ENCODE measurements around the gene MAGEF1. TPM values are rescaled to one million over a fixed set of nuclear protein-coding genes. Genes with fewer than 3 reads are reported as not detected.

MAGEF1 gene
- total and polyA plus RNA-seq, 2 of the 8 experiments (the other 6 are each of a cell fraction or from before 2014, with no cell fraction given) = 26.5 to 56.7 TPM

DNA sequence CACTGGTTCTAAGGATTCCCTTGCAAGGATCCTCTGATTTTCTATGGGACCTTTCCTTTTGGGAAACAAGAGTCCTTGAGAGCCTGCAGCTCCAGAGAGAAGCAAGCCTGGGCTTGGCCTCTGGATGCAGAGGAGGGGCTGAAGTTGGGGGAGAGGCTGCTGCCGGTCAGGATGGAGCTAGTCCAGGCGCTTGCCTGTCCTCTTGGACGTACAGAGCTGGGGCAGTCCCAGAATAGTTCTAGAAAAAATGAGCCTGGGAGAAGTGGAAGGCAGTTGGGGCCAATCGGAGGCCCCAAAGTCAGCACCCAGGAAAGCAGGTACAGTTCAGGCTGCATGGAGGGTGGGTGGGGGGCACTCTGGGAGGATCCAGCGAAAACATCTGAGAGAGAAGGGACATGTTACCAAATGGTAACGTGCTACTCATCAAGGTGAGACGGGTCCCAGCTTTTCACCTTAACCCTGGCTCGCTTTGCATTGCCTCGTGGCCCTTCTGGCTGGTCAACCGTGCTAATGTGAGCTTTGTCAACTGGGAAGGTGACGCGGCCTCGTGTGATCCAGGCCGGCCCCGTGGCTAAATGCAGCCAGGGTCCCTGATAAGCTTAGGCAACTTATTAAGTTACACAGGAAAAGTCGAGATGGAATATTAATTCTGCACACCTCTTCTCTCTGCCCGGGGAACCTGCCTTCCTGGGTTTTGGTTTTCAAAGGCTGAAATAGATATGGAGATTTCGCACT lies 38.7 kb upstream of the MAGEF1 start (continued):
- TF ChIP-seq, protein P1, sequence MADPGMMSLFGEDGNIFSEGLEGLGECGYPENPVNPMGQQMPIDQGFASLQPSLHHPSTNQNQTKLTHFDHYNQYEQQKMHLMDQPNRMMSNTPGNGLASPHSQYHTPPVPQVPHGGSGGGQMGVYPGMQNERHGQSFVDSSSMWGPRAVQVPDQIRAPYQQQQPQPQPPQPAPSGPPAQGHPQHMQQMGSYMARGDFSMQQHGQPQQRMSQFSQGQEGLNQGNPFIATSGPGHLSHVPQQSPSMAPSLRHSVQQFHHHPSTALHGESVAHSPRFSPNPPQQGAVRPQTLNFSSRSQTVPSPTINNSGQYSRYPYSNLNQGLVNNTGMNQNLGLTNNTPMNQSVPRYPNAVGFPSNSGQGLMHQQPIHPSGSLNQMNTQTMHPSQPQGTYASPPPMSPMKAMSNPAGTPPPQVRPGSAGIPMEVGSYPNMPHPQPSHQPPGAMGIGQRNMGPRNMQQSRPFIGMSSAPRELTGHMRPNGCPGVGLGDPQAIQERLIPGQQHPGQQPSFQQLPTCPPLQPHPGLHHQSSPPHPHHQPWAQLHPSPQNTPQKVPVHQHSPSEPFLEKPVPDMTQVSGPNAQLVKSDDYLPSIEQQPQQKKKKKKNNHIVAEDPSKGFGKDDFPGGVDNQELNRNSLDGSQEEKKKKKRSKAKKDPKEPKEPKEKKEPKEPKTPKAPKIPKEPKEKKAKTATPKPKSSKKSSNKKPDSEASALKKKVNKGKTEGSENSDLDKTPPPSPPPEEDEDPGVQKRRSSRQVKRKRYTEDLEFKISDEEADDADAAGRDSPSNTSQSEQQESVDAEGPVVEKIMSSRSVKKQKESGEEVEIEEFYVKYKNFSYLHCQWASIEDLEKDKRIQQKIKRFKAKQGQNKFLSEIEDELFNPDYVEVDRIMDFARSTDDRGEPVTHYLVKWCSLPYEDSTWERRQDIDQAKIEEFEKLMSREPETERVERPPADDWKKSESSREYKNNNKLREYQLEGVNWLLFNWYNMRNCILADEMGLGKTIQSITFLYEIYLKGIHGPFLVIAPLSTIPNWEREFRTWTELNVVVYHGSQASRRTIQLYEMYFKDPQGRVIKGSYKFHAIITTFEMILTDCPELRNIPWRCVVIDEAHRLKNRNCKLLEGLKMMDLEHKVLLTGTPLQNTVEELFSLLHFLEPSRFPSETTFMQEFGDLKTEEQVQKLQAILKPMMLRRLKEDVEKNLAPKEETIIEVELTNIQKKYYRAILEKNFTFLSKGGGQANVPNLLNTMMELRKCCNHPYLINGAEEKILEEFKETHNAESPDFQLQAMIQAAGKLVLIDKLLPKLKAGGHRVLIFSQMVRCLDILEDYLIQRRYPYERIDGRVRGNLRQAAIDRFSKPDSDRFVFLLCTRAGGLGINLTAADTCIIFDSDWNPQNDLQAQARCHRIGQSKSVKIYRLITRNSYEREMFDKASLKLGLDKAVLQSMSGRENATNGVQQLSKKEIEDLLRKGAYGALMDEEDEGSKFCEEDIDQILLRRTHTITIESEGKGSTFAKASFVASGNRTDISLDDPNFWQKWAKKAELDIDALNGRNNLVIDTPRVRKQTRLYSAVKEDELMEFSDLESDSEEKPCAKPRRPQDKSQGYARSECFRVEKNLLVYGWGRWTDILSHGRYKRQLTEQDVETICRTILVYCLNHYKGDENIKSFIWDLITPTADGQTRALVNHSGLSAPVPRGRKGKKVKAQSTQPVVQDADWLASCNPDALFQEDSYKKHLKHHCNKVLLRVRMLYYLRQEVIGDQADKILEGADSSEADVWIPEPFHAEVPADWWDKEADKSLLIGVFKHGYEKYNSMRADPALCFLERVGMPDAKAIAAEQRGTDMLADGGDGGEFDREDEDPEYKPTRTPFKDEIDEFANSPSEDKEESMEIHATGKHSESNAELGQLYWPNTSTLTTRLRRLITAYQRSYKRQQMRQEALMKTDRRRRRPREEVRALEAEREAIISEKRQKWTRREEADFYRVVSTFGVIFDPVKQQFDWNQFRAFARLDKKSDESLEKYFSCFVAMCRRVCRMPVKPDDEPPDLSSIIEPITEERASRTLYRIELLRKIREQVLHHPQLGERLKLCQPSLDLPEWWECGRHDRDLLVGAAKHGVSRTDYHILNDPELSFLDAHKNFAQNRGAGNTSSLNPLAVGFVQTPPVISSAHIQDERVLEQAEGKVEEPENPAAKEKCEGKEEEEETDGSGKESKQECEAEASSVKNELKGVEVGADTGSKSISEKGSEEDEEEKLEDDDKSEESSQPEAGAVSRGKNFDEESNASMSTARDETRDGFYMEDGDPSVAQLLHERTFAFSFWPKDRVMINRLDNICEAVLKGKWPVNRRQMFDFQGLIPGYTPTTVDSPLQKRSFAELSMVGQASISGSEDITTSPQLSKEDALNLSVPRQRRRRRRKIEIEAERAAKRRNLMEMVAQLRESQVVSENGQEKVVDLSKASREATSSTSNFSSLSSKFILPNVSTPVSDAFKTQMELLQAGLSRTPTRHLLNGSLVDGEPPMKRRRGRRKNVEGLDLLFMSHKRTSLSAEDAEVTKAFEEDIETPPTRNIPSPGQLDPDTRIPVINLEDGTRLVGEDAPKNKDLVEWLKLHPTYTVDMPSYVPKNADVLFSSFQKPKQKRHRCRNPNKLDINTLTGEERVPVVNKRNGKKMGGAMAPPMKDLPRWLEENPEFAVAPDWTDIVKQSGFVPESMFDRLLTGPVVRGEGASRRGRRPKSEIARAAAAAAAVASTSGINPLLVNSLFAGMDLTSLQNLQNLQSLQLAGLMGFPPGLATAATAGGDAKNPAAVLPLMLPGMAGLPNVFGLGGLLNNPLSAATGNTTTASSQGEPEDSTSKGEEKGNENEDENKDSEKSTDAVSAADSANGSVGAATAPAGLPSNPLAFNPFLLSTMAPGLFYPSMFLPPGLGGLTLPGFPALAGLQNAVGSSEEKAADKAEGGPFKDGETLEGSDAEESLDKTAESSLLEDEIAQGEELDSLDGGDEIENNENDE (IDR thresholded peaks at IDR 0.05; ENCODE audit: insufficient replicate concordance, low read length) = no peak
- TF ChIP-seq GTF2F1 (IDR thresholded peaks at IDR 0.05; ENCODE audit: borderline replicate concordance, low read depth, low read length) = no peak
- no peak for TF ChIP-seq CEBPB (IDR thresholded peaks at IDR 0.05; ENCODE audit: low read depth, low read length)
- TF ChIP-seq KDM5A (IDR thresholded peaks at IDR 0.05; ENCODE audit: low read length) = no peak
